K562 (cell line): ENCODE results near the gene RNF126. TPM values are rescaled to one million over a fixed set of nuclear protein-coding genes. Genes with fewer than 3 reads are reported as not detected.

ENCODE experiments used
- ARNT ChIP-seq, 2 experiments: fragments of 450-650 bp; IDR thresholded peaks; 2 replicates each; pipeline ENCODE4 v1.6.1; 2016; ENCODE audit warnings: mild to moderate bottlenecking in 1 of 2
- CREM ChIP-seq: IDR thresholded peaks from 2 replicates; pipeline ENCODE4 v1.6.1; 2014; ENCODE audit warnings: antibody characterized with exemption, low read depth
- EGR1 ChIP-seq: fragments of 450-650 bp; conservative IDR thresholded peaks from 2 replicates; pipeline ENCODE4 v1.6.1; 2017; ENCODE audit warnings: mild to moderate bottlenecking
- FOXP4 ChIP-seq: sonication (generic); formaldehyde crosslinking; IDR thresholded peaks from 2 replicates; pipeline ENCODE4 v1.8.0; 2022; ENCODE audit warnings: mild to moderate bottlenecking, missing genetic modification reagents, borderline replicate concordance
- GATAD2B ChIP-seq: fragments of 450-650 bp; IDR thresholded peaks from 2 replicates; pipeline ENCODE4 v1.6.1; 2017; ENCODE audit warnings: mild to moderate bottlenecking, borderline replicate concordance
- MITF ChIP-seq: IDR thresholded peaks from 2 replicates; pipeline ENCODE4 v1.6.1; 2014; ENCODE audit warnings: antibody characterized with exemption
- NFXL1 ChIP-seq: fragments of 450-650 bp; formaldehyde crosslinking; IDR thresholded peaks from 2 replicates; pipeline ENCODE4 v1.4.0; 2021; ENCODE audit warnings: mild to moderate bottlenecking
- NR2C2 ChIP-seq, 2 experiments: fragments of 200-800 bp in 1 of 2; sonication (Bioruptor generic) in 1 of 2; sonication (generic) in 1 of 2; formaldehyde crosslinking in 1 of 2; IDR thresholded peaks; 2 replicates each; pipeline versions ENCODE4 v1.6.1 to v1.8.0; 2016 to 2022; ENCODE audit warnings: mild to moderate bottlenecking in 1 of 2, missing compliant biosample characterization in 1 of 2, missing genetic modification characterization in 1 of 2, missing genetic modification reagents in 1 of 2
- PTTG1 ChIP-seq: fragments of 450-650 bp; IDR thresholded peaks from 2 replicates; pipeline ENCODE4 v1.6.1; 2016; ENCODE audit warnings: low read depth, mild to moderate bottlenecking, missing genetic modification characterization, missing compliant biosample characterization
- RBM34 ChIP-seq: fragments of 200-400 bp; formaldehyde crosslinking; IDR thresholded peaks from 2 replicates; pipeline ENCODE4 v1.6.1; 2018; ENCODE audit warnings: low read length, borderline replicate concordance; ENCODE audit not compliant: insufficient read depth
- SMARCB1 ChIP-seq: IDR thresholded peaks from 2 replicates; pipeline ENCODE4 v1.6.1; 2011; ENCODE audit warnings: improper control_type of control experiment, low read depth; ENCODE audit not compliant: insufficient read length
- SRSF9 ChIP-seq: fragments of 200-400 bp; formaldehyde crosslinking; IDR thresholded peaks from 2 replicates; pipeline ENCODE4 v1.6.1; 2017; ENCODE audit warnings: low read depth, low read length, borderline replicate concordance
- TAF7 ChIP-seq: fragments of 450-650 bp; IDR thresholded peaks from 2 replicates; pipeline ENCODE4 v1.6.1; 2016; ENCODE audit warnings: missing genetic modification characterization, missing compliant biosample characterization
- TARDBP ChIP-seq: fragments of 450-650 bp; IDR thresholded peaks from 2 replicates; pipeline ENCODE4 v1.6.1; 2016
- ZFX ChIP-seq: sonication (generic); formaldehyde crosslinking; IDR thresholded peaks from 2 replicates; pipeline ENCODE4 v1.8.0; 2022; ENCODE audit warnings: mild to moderate bottlenecking, missing genetic modification reagents, moderate library complexity
- ZNF165 ChIP-seq: fragments of 250-450 bp; sonication (Bioruptor Pico); IDR thresholded peaks from 2 replicates; pipeline ENCODE4 v1.4.0; 2020; ENCODE audit warnings: borderline replicate concordance
- ZNF174 ChIP-seq: fragments of 250-450 bp; sonication (Bioruptor Pico); IDR thresholded peaks from 2 replicates; pipeline ENCODE4 v1.4.0; 2020; ENCODE audit warnings: mild to moderate bottlenecking
- ZNF644 ChIP-seq: fragments of 200-800 bp; sonication (Bioruptor generic); IDR thresholded peaks from 2 replicates; pipeline ENCODE4 v1.6.1; 2016; ENCODE audit warnings: low read depth, missing genetic modification characterization, missing compliant biosample characterization
- polyA plus RNA-seq, 8 experiments: library from polyadenylated mRNA; depleted of rRNA in 4 of 8; stranded (reverse) in 5 of 8; unstranded in 3 of 8; fragments of >200 nt; fragmentation: Nextera tagmentation in 2 of 8; fragmentation: Illumina TruSeq in 1 of 8; extraction: Ambion mirVana in 2 of 8; extraction: Trizol in 1 of 8; gene quantifications; 2 replicates each; pipeline versions ENCODE4 v1.2.1 to v1.2.3, GENCODE V29; 2011 to 2014; ENCODE audit warnings: inconsistent platforms in 1 of 8, missing spikeins in 1 of 8
- total RNA-seq, 7 experiments: library from RNA; depleted of rRNA in 6 of 7; stranded (reverse); fragments of >200 nt in 6 of 7; fragmentation: Illumina TruSeq in 2 of 7; extraction: Trizol in 2 of 7; gene quantifications; 2 replicates each; pipeline versions ENCODE4 v1.2.1 to v1.2.3, GENCODE V29; 2011 to 2021; ENCODE audit warnings: low replicate concordance in 1 of 7
- TF ChIP-seq, protein P1 (sequence below): fragments of 450-650 bp; IDR thresholded peaks from 2 replicates; pipeline ENCODE4 v1.6.1; 2016
- TF ChIP-seq, protein P2 (sequence below), 3 experiments: fragments of 200-800 bp in 1 of 3; sonication (Bioruptor generic) in 1 of 3; sonication (generic) in 1 of 3; formaldehyde crosslinking in 1 of 3; IDR thresholded peaks; 2 replicates each; pipeline versions ENCODE4 v1.6.1 to v1.8.0; 2016 to 2022; ENCODE audit warnings: mild to moderate bottlenecking in 2 of 3, missing compliant biosample characterization in 2 of 3, missing genetic modification characterization in 2 of 3, missing genetic modification reagents in 1 of 3
- TF ChIP-seq, protein P3 (sequence below), 2 experiments: fragments of 250-450 bp in 1 of 2; fragments of 450-650 bp in 1 of 2; sonication (Bioruptor Pico) in 1 of 2; IDR thresholded peaks; 2 replicates each; pipeline versions ENCODE4 v1.6.1 to v1.8.0; 2016 to 2021; ENCODE audit warnings: mild to moderate bottlenecking in 2 of 2, moderate library complexity in 2 of 2, missing compliant biosample characterization in 1 of 2, missing genetic modification characterization in 1 of 2

Gene RNF126
- total and polyA plus RNA-seq, 9 of the 15 experiments (the other 6 are each of a cell fraction or from before 2014, with no cell fraction given): 0.27 to 101 (median 12.3) TPM

GRCh38 chr19:679418-680286, 16.6 kb upstream of the RNF126 start (continued):
- TF ChIP-seq, protein P1, sequence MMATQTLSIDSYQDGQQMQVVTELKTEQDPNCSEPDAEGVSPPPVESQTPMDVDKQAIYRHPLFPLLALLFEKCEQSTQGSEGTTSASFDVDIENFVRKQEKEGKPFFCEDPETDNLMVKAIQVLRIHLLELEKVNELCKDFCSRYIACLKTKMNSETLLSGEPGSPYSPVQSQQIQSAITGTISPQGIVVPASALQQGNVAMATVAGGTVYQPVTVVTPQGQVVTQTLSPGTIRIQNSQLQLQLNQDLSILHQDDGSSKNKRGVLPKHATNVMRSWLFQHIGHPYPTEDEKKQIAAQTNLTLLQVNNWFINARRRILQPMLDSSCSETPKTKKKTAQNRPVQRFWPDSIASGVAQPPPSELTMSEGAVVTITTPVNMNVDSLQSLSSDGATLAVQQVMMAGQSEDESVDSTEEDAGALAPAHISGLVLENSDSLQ: no peak
- TF ChIP-seq PTTG1 (tag) (no peak), NFXL1 (CRISPR knock-in tag) (no peak), ZFX (CRISPR knock-in tag) (peak; percentile 82), TAF7 (tag) (no peak), ZNF174 (no peak), TARDBP (no peak; the same call in 1 of the 2 replicates), ARNT (IDR thresholded peaks at IDR 0.05) (no peak), EGR1 (peak; percentile 52), NR2C2 (CRISPR knock-in tag; IDR thresholded peaks at IDR 0.05) (no peak), NR2C2 (tag; IDR thresholded peaks at IDR 0.05) (no peak), ZNF165 (CRISPR knock-in tag) (no peak), GATAD2B (peak; percentile 97), ZNF644 (tag) (no peak), MITF (no peak), CREM (peak; percentile 17; the same call in 1 of the 2 replicates), SRSF9 (no peak), FOXP4 (no peak), SMARCB1 (no peak), RBM34 (no peak)
- TF ChIP-seq, protein P2, sequence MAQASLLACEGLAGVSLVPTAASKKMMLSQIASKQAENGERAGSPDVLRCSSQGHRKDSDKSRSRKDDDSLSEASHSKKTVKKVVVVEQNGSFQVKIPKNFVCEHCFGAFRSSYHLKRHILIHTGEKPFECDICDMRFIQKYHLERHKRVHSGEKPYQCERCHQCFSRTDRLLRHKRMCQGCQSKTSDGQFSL (CRISPR knock-in tag; IDR thresholded peaks at IDR 0.05): no peak
- TF ChIP-seq, protein P2 (tag; IDR thresholded peaks at IDR 0.05): peak in 1 of 2 experiments; percentile 82; a peak in 2 of 4 replicates
- TF ChIP-seq, protein P3, sequence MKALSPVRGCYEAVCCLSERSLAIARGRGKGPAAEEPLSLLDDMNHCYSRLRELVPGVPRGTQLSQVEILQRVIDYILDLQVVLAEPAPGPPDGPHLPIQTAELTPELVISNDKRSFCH (CRISPR knock-in tag; IDR thresholded peaks at IDR 0.05): no peak
- TF ChIP-seq, protein P3 (tag; IDR thresholded peaks at IDR 0.05): 0 out of 2 replicates have a peak, but pooled peaks have one; percentile 67
